ENCODE results near the gene MYCL. TPM values are rescaled to one million over a fixed set of nuclear protein-coding genes. Genes with fewer than 3 reads are reported as not detected.
A peak's percentile ranks its signal among the peaks of the same experiment; 100 is the strongest.

The MYCL gene
- total and polyA plus RNA-seq, 2 of the 13 experiments (the other 11 are each of a cell fraction or from before 2014, with no cell fraction given): 0.31 to 1.7 TPM

DNA sequence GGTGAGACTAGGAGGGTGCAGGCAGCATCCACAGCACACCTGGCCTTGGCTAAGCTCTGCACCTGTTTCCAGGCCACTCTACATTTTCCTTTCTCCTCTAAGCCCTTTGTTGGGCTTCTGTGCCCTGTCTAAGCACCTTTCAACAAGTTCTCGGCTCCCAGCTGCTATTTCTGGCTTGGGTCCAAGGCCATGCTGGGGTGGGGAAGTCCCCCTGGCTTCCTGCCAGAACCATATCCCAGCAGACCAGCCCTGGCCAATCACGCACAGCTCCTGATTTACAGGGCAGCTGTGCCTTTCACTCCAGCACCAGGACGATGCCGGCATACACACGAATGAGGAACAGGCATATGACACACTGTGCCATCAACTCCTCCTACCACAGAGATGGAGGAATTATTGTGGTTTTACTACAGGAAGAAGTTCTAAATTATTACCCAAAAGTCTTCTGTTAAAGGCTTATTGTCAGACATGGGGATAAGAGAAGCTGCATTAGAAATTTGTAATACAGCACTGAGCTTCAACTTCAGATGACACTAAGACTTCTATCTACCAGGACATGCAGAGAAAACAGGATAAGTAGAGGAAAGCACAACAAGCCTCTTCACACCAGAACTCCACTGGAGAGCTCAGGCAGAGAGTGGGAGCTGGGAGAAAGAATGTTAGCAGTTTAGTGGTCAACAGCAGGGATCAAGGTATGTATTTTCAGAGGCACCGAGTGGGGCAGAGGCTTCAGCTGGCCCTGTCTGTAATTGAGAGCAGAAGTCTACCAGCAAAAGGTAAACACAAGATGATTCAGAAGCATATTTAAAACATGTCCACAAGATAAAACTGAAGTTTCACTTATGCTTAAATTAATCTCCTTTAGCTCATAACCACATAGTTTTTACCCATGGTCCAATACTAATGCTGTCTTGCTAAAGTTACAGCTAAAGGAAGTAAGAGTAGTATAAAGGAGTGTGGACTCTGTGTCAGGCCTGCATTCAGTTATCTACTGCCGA lies 55.8 kb downstream of the MYCL start (continued):
- TF ChIP-seq AKAP8 (CRISPR knock-in tag; IDR thresholded peaks at IDR 0.05): no peak
- no peak for TF ChIP-seq ISL2 (CRISPR knock-in tag; IDR thresholded peaks at IDR 0.05)
- TF ChIP-seq ZNF597 (CRISPR knock-in tag; IDR thresholded peaks at IDR 0.05): no peak
- TF ChIP-seq RAD51 (IDR thresholded peaks at IDR 0.05; ENCODE audit: borderline replicate concordance): no peak
- TF ChIP-seq, protein P1, sequence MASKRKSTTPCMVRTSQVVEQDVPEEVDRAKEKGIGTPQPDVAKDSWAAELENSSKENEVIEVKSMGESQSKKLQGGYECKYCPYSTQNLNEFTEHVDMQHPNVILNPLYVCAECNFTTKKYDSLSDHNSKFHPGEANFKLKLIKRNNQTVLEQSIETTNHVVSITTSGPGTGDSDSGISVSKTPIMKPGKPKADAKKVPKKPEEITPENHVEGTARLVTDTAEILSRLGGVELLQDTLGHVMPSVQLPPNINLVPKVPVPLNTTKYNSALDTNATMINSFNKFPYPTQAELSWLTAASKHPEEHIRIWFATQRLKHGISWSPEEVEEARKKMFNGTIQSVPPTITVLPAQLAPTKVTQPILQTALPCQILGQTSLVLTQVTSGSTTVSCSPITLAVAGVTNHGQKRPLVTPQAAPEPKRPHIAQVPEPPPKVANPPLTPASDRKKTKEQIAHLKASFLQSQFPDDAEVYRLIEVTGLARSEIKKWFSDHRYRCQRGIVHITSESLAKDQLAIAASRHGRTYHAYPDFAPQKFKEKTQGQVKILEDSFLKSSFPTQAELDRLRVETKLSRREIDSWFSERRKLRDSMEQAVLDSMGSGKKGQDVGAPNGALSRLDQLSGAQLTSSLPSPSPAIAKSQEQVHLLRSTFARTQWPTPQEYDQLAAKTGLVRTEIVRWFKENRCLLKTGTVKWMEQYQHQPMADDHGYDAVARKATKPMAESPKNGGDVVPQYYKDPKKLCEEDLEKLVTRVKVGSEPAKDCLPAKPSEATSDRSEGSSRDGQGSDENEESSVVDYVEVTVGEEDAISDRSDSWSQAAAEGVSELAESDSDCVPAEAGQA (IDR thresholded peaks at IDR 0.05; ENCODE audit: low read depth): no peak
- TF ChIP-seq, protein P1 (CRISPR knock-in tag; IDR thresholded peaks at IDR 0.05; ENCODE audit: borderline replicate concordance): no peak
- no peak for TF ChIP-seq PLRG1 (conservative IDR thresholded peaks at IDR 0.05)
- TF ChIP-seq FOSL2 (CRISPR knock-in tag; IDR thresholded peaks at IDR 0.05): no peak
- TF ChIP-seq DNMT1 (CRISPR knock-in tag; IDR thresholded peaks at IDR 0.05): no peak
- TF ChIP-seq ZNF446 (CRISPR knock-in tag; IDR thresholded peaks at IDR 0.05): no peak
- TF ChIP-seq HBP1 (CRISPR knock-in tag; IDR thresholded peaks at IDR 0.05; ENCODE audit: low read depth): no peak
- TF ChIP-seq HOMEZ (CRISPR knock-in tag; IDR thresholded peaks at IDR 0.05; ENCODE audit: low read depth): peak; percentile 67
- no peak for TF ChIP-seq SP2 (CRISPR knock-in tag; IDR thresholded peaks at IDR 0.05)
- TF ChIP-seq, protein P2, sequence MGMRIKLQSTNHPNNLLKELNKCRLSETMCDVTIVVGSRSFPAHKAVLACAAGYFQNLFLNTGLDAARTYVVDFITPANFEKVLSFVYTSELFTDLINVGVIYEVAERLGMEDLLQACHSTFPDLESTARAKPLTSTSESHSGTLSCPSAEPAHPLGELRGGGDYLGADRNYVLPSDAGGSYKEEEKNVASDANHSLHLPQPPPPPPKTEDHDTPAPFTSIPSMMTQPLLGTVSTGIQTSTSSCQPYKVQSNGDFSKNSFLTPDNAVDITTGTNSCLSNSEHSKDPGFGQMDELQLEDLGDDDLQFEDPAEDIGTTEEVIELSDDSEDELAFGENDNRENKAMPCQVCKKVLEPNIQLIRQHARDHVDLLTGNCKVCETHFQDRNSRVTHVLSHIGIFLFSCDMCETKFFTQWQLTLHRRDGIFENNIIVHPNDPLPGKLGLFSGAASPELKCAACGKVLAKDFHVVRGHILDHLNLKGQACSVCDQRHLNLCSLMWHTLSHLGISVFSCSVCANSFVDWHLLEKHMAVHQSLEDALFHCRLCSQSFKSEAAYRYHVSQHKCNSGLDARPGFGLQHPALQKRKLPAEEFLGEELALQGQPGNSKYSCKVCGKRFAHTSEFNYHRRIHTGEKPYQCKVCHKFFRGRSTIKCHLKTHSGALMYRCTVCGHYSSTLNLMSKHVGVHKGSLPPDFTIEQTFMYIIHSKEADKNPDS (CRISPR knock-in tag; IDR thresholded peaks at IDR 0.05): no peak
- TF ChIP-seq ZNF143 (CRISPR knock-in tag; IDR thresholded peaks at IDR 0.05): no peak
- TF ChIP-seq ZNF570 (CRISPR knock-in tag; IDR thresholded peaks at IDR 0.05; ENCODE audit: borderline replicate concordance): no peak
- TF ChIP-seq ZNF652 (CRISPR knock-in tag; IDR thresholded peaks at IDR 0.05; ENCODE audit: borderline replicate concordance, low read depth): no peak
- TF ChIP-seq REL (CRISPR knock-in tag; conservative IDR thresholded peaks at IDR 0.05): no peak
